Measurements from ENCODE around the gene ELF5.

Gene ELF5

GRCh38 chr11:34530545-34531234 lies 17.1 kb upstream of the ELF5 start:
- Histone ChIP-seq H3K9me3 (ENCODE audit: insufficient read depth, low read length) (no peaks in the 10 kb centered on the region), H3K27ac (ENCODE audit: low read depth, low read length) (no peak overlapping the region), H3K27me3 (ENCODE audit: low read length) (no peaks in the 10 kb centered on the region), H4K20me1 (ENCODE audit: low read depth, low read length) (no peaks in the 10 kb centered on the region), H3K36me3 (ENCODE audit: low read length) (no peaks in the 10 kb centered on the region), H3F3A (ENCODE audit: insufficient read depth) (no peaks in the 10 kb centered on the region), H3K79me2 (ENCODE audit: insufficient read depth, low read length) (no peaks in the 10 kb centered on the region), H3K9ac (ENCODE audit: low read length) (no peak overlapping the region), H3K4me3 (ENCODE audit: insufficient read depth, low read length, poor library complexity, severe bottlenecking) (no peak overlapping the region), H3K4me2 (ENCODE audit: low read depth, low read length, poor library complexity, severe bottlenecking) (no peak overlapping the region), H3K9me2 (replicated peaks; ENCODE audit: insufficient read depth, low read length) (no peaks in the 10 kb centered on the region), H2AFZ (ENCODE audit: low read depth, low read length, severe bottlenecking) (no peak overlapping the region)
- TF ChIP-seq CTCF (IDR thresholded peaks at IDR 0.05; ENCODE audit: insufficient read depth, low read length, poor library complexity, severe bottlenecking) (no peak), EZH2phosphoT487 (conservative IDR thresholded peaks at IDR 0.05; ENCODE audit: low read length) (no peak)

- H3K36me3 ChIP-seq (ENCODE audit: low read length) = no peaks in the 10 kb centered on the region
- H4K20me1 ChIP-seq (ENCODE audit: low read depth, low read length) = no peaks in the 10 kb centered on the region
- no peaks in the 10 kb centered on the region for H3F3A ChIP-seq (ENCODE audit: insufficient read depth)
- no peak overlapping the region for H3K4me2 ChIP-seq (ENCODE audit: low read depth, low read length, poor library complexity, severe bottlenecking)
- no peak overlapping the region for H3K9ac ChIP-seq (ENCODE audit: low read length)
- no peak overlapping the region for H3K4me3 ChIP-seq (ENCODE audit: insufficient read depth, low read length, poor library complexity, severe bottlenecking)
- no peak for TF ChIP-seq CTCF (IDR thresholded peaks at IDR 0.05; ENCODE audit: insufficient read depth, low read length, poor library complexity, severe bottlenecking)
- no peaks in the 10 kb centered on the region for H3K9me2 ChIP-seq (replicated peaks; ENCODE audit: insufficient read depth, low read length)
- no peaks in the 10 kb centered on the region for H3K79me2 ChIP-seq (ENCODE audit: insufficient read depth, low read length)
- no peaks in the 10 kb centered on the region for H3K27me3 ChIP-seq (ENCODE audit: low read length)
- H3K9me3 ChIP-seq (ENCODE audit: insufficient read depth, low read length) = no peaks in the 10 kb centered on the region
- no peak overlapping the region for H3K27ac ChIP-seq (ENCODE audit: low read depth, low read length)
- H2AFZ ChIP-seq (ENCODE audit: low read depth, low read length, severe bottlenecking) = no peak overlapping the region
Observed at GRCh38 chr11:34529643-34530042, 16.0 kb upstream of the ELF5 start.

- no peak overlapping the region for H3K9ac ChIP-seq (ENCODE audit: low read length)
- TF ChIP-seq CTCF (IDR thresholded peaks at IDR 0.05; ENCODE audit: insufficient read depth, low read length, poor library complexity, severe bottlenecking) = no peak
- TF ChIP-seq EZH2phosphoT487 (conservative IDR thresholded peaks at IDR 0.05; ENCODE audit: low read length) = no peak
- H3K79me2 ChIP-seq (ENCODE audit: insufficient read depth, low read length) = no peaks in the 10 kb centered on the region
- no peak overlapping the region for H3K4me3 ChIP-seq (ENCODE audit: insufficient read depth, low read length, poor library complexity, severe bottlenecking)
- H3K27ac ChIP-seq (ENCODE audit: low read depth, low read length) = no peak overlapping the region
- H3K4me2 ChIP-seq (ENCODE audit: low read depth, low read length, poor library complexity, severe bottlenecking) = no peak overlapping the region
- H3K27me3 ChIP-seq (ENCODE audit: low read length) = no peaks in the 10 kb centered on the region
- no peaks in the 10 kb centered on the region for H3K36me3 ChIP-seq (ENCODE audit: low read length)
- H3F3A ChIP-seq (ENCODE audit: insufficient read depth) = no peaks in the 10 kb centered on the region
- H3K9me3 ChIP-seq (ENCODE audit: insufficient read depth, low read length) = no peaks in the 10 kb centered on the region
- H2AFZ ChIP-seq (ENCODE audit: low read depth, low read length, severe bottlenecking) = no peak overlapping the region
- H3K9me2 ChIP-seq (replicated peaks; ENCODE audit: insufficient read depth, low read length) = no peaks in the 10 kb centered on the region
- no peaks in the 10 kb centered on the region for H4K20me1 ChIP-seq (ENCODE audit: low read depth, low read length)
Observed at GRCh38 chr11:34528072-34528471, 14.5 kb upstream of the ELF5 start.
